Retina (tissue), 1 donor: Measurements from ENCODE around the gene TRIM5.
"Not testable (repeated sequence)": the region's sequence is repeated elsewhere in the genome, so short reads cannot be mapped to it uniquely, and the experiment has no call there.

Experiments
- DNase-seq: peaks from one replicate; pipeline ENCODE4 v3.0.0-alpha.2; 2016

Gene TRIM5

DNA sequence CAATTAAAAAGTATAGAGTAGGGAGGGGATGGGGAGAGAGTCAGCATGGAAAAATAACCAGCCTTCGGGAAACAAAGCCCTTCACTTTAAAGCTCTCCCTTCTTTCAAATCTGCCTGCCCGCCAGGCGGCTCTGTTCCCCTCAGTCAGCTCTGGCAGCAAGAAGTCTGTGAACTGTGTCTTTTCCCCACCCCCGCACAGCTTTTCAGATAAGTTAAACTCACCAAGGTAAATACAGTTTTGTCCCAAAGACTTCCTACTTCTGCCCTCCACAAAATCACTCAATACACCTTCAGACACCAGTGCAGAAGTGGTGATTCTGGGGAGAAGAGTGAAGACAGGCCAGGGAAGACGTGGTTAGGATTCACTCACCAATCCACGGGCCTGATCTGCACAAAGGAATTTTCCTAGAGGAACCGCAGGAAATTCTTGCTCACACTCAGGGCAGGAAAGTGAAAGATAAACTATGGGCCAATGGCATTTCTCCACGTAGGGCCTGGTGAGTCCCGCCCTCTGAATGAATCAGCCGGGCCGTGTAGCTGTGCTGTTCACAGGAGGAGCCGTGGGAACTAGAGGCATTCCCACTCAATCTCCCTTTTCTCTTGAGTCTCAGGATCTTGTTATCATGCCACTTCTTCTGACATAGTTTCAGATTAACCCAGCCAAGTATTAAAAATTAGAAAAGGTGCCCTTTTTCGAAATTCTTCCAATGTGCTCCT lies at the start of gene TRIM5:
TRIM5 (minus strand) TSS at position 429 of the 717 bp plus-strand sequence. CDS start 4,897 bp downstream, outside the sequence.
- peak; percentile 76 for DNase-seq

DNA sequence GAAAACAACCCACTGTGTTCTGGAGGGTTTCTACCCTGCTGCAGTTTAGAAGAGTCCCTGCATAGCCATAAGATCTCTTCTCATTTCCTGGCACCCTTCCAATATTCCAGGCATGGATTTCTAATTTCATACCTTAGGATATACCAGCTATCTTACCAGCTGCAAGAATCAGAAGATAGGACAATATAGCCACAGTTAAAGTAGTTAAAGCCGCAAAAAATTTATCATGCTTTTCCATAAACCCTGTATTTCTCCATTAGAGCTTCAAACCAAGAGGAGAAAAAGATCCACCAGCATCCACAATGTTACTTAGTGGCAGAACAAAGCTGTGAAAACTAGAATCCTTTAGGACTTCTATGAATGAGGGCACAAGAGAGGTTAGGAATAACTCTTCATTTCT lies 42.8 kb upstream of the TRIM5 start:
- no peak for DNase-seq

- no peak for DNase-seq
Measured at GRCh38 chr11:5726351-5726750, 41.5 kb upstream of the TRIM5 start.

DNA sequence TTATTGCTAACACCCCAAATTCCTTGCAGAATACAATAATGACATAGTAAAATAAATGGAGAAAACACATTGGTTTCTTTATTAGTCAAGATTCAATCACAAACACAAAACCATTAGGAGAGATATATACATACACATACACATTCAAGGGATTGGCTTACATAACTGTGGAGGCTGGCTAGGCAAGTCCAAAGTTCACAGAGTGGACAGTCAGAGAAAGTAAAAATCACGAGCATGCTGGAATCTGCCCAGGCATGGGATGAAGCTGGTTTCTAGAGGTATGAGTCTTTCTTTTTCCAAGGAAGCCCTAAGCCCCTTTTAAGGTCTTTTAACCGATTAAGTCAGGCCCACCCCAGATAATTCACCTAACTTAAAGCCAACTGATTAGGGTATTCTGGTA lies 37.7 kb upstream of the TRIM5 start:
- no peak for DNase-seq

- DNase-seq = no peak
Measured at GRCh38 chr11:5719703-5720495, 35.0 kb upstream of the TRIM5 start.

GRCh38 chr11:5716518-5716917 lies 31.6 kb upstream of the TRIM5 start:
- DNase-seq = not testable (repeated sequence)

- DNase-seq = no peak
Measured at GRCh38 chr11:5713695-5714094, 28.8 kb upstream of the TRIM5 start.

DNA sequence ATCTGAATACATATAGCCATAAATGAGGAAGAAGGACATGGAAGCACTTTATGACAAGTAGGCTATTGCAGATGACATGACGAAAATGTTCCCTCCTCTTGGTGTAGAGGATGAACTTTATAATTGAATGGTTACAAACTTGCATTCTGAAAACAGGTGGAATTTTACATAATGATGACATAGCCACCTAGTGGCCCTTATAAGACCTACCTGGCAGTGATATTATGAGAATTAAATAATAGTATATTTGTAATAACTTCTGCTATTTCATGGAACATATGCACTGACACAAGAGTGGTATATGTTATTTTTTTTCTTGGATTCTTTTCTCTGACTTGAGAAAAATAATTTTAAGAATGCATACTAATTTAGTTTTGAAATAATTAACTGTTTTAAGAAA lies 27.6 kb upstream of the TRIM5 start:
- no peak for DNase-seq

DNA sequence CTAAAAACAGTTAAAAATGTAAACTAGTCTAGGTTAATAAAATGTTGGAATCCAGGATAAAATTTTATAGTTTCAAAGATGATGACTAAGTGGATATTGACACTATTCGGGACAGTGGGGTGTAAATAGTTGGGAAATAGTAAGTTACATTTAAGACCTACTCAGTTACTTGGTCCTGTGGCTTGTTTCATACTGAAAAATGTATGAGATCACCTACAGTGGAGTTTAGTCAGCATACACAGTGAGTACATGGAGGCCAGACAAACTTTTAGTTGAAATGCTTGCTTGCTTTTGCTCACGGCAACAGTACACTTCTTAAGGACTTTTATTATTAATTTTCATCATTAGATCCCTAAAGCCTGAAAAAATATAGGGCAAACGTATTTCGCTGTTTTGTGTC lies 20.8 kb upstream of the TRIM5 start:
- DNase-seq = no peak

DNA sequence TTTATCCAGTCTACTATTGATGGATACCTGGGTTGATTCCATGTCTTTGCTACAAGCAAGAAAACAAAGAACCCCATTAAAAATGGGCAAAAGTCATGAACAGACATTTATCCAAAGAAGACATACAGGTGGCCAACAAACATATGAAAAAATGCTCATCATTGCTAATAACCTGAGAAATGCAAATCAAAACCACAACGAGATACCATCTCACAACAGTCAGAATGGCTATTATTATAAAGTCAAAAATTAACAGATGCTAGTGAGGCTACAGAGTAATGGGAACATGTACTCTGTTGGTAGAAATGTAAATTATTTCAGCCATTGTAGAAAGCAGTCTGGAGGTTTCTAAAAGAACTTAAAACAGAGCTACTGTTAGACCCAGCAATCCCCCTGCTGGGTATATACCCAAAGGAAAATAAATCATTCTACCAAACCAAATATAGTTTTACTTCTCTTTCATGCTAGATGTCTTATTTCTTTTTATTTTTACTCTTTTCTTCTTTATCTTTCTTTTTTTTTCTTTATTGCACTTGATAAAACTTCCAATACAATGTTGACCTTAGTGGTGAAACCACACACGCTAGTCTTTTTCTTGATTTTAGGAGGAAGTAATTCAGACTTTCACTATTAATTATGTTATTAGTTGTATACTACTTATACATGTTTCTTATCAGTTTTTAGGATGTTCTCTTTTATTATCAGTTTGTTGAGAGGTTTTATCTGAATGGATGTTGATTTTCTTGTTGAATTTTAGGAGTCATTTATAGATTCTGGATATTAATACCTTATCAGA lies 19.1 kb upstream of the TRIM5 start:
- DNase-seq = no peak

DNA sequence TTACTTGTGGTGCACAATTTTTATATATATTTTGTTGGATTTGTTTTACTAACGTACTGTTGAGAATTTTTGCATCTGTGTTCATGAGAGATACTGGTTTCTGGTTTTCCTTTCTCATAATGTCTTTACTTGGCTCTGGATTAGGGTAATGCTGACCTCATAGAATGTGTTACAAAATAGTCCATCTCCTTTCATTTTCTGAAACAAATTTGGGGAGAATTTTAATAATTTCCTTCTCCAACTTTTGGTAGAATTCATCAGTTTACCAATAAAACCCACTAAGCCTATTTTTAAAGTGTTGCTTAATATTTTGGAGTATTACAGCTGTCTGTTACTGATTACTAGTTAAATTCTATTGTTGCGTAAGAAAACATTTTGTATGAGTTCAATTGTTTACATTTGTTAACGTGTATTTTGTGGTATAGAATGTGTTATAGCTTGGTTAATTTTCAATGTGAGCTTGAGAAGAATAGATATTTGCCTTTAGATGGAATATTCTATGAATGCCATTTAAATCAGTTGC lies 16.2 kb upstream of the TRIM5 start:
- no peak for DNase-seq

DNA sequence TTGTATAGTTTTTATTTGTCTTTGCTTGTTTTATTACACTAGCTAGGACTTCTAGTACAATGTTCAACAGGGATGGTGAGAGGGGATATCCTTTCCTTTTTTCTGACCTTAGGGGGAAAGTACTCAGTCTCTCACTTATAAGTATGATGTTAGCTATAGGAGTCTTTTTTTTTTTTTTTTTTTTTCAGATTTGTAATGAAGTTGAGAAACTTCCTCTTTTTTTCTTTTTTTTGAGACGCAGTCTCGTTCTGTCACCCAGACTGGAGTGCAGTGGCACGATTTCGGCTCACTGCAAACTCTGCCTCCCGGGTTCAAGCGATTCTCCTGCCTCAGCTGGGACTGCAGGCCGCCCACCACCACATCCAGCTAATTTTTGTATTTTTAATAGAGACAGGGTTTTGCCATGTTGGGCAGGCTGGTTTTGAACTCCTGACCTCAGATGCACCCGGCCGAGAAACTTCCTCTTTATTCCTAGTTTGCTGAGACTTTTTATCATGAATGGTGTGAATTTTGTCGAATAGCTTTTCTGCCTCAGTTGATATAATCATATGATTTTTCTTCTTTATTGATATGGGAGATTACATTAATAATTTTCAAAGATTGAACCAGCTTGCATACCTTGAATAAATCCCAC lies 15.7 kb upstream of the TRIM5 start:
- DNase-seq = no peak

GRCh38 chr11:5698281-5698680 lies 13.4 kb upstream of the TRIM5 start:
- DNase-seq = no peak

- DNase-seq = no peak
Measured at GRCh38 chr11:5696210-5696609, 11.3 kb upstream of the TRIM5 start.

- DNase-seq = no peak
Measured at GRCh38 chr11:5695580-5695979, 10.7 kb upstream of the TRIM5 start.

DNA sequence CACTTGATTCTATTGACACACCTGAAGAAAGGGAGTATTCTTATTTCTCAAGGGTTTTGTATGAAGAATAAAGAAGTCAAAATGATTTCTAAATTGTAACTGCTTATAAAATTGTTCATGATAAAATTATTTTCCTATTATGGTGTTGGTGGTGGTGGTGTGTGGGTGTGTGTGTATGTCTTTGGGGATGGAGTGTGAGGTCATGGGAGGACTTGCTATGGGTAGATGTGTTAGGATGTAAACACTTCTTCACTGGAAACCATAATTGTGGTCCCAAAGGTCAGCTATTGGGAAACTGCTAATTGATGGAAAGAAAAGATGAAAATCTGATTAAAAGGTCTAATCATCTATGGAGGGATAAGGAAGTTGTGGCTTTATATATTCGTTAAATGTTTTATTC lies 9.8 kb upstream of the TRIM5 start:
- no peak for DNase-seq

- no peak for DNase-seq
Measured at GRCh38 chr11:5691964-5692361, 7.1 kb upstream of the TRIM5 start.

- not testable (repeated sequence) for DNase-seq
Measured at GRCh38 chr11:5691238-5691963, 6.5 kb upstream of the TRIM5 start.

DNA sequence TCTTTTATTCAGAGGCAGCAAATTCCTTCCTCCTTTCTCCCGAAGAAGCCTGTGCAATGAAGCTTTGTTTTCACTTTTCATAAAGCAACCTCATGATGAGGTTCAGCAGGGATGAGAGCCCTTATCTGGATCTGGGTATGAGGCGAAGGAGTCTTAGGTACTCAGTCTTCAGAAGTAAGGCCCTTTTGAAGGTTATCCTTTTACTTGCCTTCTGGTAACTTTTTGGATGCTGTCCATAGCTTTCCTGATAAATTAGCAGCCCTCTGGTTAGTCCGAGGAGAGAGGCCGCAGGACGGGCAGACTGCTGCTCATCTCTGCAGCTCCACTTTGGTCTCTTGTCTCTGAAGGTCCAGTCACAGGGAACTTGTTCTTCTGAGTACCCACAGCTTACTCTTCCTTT lies 5.9 kb upstream of the TRIM5 start:
- no peak for DNase-seq

DNA sequence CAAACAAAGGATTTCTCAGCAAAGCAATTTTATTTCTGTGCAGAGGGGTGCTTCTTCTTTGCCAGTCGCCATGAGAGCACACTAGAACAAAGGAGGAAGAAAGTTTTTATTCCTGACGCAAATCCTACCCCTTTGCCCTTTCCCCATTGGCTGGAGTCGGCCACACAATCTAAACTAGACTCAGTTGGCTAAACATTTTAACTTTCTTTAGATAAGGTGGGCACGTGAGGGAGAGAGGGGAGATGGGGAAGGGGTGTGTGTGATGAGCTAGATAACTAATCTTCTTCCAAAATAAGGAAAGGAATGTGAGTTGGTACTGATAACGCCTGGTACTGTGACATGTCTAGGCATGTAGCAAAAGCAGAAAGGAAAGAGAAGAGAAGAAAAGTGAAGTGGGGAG lies 5.3 kb upstream of the TRIM5 start:
- no peak for DNase-seq

GRCh38 chr11:5689551-5689983 lies 4.7 kb upstream of the TRIM5 start, which contains the start of gene TRIM22:
Gene TRIM22 (plus strand): TSS chr11:5689790. CDS start chr11:5696233, 6,443 bp downstream.
- peak; percentile 2 for DNase-seq

DNA sequence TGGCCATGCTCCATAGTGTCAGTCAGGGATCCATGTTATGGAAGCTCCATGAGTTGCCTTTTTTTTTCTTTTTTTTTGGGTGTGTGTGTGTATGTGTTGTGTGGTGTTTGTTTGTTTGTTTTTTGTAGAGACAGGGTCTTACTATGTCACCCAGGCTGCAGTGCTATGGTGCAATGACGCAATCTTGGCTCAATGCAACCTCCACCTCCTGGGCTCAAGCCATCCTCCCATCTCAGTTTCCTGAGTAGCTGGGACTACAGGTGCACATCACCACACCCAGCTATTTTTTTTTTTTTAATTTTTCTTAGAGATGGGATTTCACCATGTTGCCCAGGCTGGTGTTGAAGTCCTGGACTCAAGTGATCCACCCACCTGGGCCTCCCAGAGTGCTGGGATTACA lies 3.6 kb upstream of the TRIM5 start:
- DNase-seq = no peak
